BLaER1 (cell line): ENCODE results near the gene EVA1C.
A peak's percentile ranks its signal among the peaks of the same experiment; 100 is the strongest.
"Not testable (repeated sequence)": the region's sequence is repeated elsewhere in the genome, so short reads cannot be mapped to it uniquely, and the experiment has no call there.

ENCODE experiments used
- H3K27ac ChIP-seq: shearing (Covaris generic); formaldehyde crosslinking; 2 replicates; pipeline ENCODE4 v1.8.1; 2022
- H3K27me3 ChIP-seq: shearing (Covaris generic); formaldehyde crosslinking; 2 replicates; pipeline ENCODE4 v1.8.1; 2022
- H3K36me3 ChIP-seq: shearing (Covaris generic); formaldehyde crosslinking; 2 replicates; pipeline ENCODE4 v1.8.1; 2022
- H3K4me1 ChIP-seq: shearing (Covaris generic); formaldehyde crosslinking; 2 replicates; pipeline ENCODE4 v1.8.1; 2022
- H3K4me2 ChIP-seq: shearing (Covaris generic); formaldehyde crosslinking; 2 replicates; pipeline ENCODE4 v1.8.1; 2022
- H3K4me3 ChIP-seq: shearing (Covaris generic); formaldehyde crosslinking; 2 replicates; pipeline ENCODE4 v1.8.1; 2022
- H3K9ac ChIP-seq: shearing (Covaris generic); formaldehyde crosslinking; 2 replicates; pipeline ENCODE4 v1.8.1; 2022
- H3K9me3 ChIP-seq: shearing (Covaris generic); formaldehyde crosslinking; 2 replicates; pipeline ENCODE4 v1.8.1; 2022
- H4K20me1 ChIP-seq: shearing (Covaris generic); formaldehyde crosslinking; 2 replicates; pipeline ENCODE4 v1.8.1; 2022
- Cebpa-rat ChIP-seq: shearing (Covaris generic); IDR thresholded peaks from 2 replicates; pipeline ENCODE4 v1.8.1; 2022

EVA1C gene

DNA sequence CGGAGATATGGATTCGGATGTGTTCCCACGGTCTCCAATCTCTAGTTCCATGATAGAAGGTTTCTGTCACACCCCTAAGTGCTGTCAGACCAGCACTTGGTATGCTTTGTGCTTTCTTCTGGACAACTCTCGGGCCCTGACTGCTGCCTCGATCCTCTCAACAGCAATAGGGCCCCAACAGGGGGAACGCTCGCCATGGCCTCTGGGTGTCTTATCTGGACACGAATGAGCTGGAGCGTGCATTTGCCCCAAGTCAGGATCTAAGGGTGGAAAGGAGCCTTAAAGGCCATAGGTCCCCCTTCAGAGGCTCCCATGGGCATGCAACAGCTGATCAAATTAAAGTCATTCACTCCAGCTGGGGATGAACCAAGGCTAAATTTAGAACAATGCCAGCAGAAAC, 96.1 kb downstream of the EVA1C start:
- Histone ChIP-seq H3K9me3 (no peaks in the 10 kb centered on the region), H3K9ac (no peak overlapping the region), H3K4me1 (peaks cover 44% of the 10 kb centered on the region), H3K36me3 (no peaks in the 10 kb centered on the region), H3K27ac (peak overlapping the region; percentile 50), H4K20me1 (no peaks in the 10 kb centered on the region), H3K27me3 (no peaks in the 10 kb centered on the region), H3K4me3 (no peak overlapping the region), H3K4me2 (peak overlapping the region; percentile 63)
- no peak for TF ChIP-seq Cebpa-rat

DNA sequence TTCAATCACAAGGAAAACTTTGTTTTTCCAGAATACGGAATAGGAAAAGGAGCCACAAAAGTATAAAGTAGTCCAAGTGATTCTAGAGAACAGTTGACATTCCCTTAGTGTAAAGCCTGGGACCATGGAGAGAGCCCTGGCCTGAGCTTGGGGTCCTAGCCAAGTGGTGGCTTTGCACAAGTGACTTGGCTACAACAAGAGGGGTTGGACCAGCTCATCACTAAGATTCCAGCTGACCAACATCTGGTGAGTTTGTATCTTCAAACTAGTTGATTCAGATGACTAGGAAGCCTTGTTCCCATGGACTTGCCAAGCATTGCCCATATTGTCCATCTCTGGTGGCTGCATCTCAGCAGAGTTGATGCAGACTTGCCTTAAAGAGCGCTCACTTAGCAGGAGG, 96.5 kb downstream of the EVA1C start:
- not testable (repeated sequence) for H3K27ac ChIP-seq, H3K4me3 ChIP-seq, H3K36me3 ChIP-seq, H3K27me3 ChIP-seq, H3K9ac ChIP-seq, H3K9me3 ChIP-seq, H4K20me1 ChIP-seq
- Histone ChIP-seq H3K4me2 (peak overlapping the region; percentile 63), H3K4me1 (peaks cover 44% of the 10 kb centered on the region)

GRCh38 chr21:32514275-32515055, 102.0 kb downstream of the EVA1C start:
- no peaks in the 10 kb centered on the region for H3K27me3 ChIP-seq
- H3K4me1 ChIP-seq = no peaks in the 10 kb centered on the region
- H3K4me3 ChIP-seq = no peak overlapping the region
- H3K36me3 ChIP-seq = no peaks in the 10 kb centered on the region
- no peak overlapping the region for H3K27ac ChIP-seq
- H3K9ac ChIP-seq = no peak overlapping the region
- H3K4me2 ChIP-seq = no peak overlapping the region
- TF ChIP-seq Cebpa-rat = no peak
- peaks cover 3% of the 10 kb centered on the region; the same call in 1 of the 2 replicates for H3K9me3 ChIP-seq
- H4K20me1 ChIP-seq = no peaks in the 10 kb centered on the region

GRCh38 chr21:32515874-32516273, 103.4 kb downstream of the EVA1C start:
- no peaks in the 10 kb centered on the region for H3K36me3 ChIP-seq
- H3K9me3 ChIP-seq = peaks cover 3% of the 10 kb centered on the region; the same call in 1 of the 2 replicates
- H4K20me1 ChIP-seq = no peaks in the 10 kb centered on the region
- no peaks in the 10 kb centered on the region for H3K27me3 ChIP-seq
- H3K4me1 ChIP-seq = no peaks in the 10 kb centered on the region; the same call in 1 of the 2 replicates
- H3K27ac ChIP-seq = no peak overlapping the region
- no peak overlapping the region for H3K4me3 ChIP-seq
- TF ChIP-seq Cebpa-rat = no peak
- H3K4me2 ChIP-seq = no peak overlapping the region
- no peak overlapping the region for H3K9ac ChIP-seq

DNA sequence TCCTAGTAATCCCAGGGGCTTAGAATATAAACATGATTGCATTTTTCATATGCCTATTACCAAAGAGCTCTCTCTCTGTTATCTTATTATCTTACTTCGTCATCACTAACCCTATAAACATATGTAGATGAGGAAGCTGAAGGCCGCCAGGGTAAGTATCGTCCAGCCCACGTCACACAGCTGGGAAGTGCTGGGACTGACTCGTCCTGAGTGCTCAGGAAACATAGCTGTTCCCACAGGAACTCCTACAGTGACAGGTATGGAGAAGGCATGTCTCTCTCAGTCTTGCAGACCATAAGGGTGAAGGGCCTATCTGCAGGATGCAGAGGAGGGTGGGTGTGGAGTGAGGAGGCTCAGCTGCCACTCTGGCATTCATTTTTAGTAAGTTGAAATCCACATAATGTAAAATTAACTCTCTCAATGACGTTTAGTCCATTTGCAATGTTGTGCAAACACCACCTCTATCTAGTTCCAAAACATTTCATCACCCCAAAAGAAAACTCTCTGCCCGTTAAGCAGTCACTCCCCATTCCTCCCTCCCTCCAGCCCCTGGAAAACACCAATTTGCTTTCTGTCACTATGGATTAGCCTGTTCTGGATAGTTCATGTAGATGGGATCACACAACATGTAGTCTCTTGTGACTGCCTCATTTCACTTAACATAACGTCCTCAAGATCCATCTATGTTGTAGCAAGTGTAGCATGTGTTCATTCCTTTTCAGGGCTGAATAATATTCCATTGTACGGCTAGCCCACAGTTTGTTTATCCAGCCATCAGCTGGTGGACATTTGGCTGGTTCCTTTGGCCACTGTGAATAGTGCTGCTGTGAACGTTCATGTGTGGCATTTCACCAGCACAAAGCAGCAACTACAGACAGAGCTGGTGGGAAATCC, 104.5 kb downstream of the EVA1C start:
- H4K20me1 ChIP-seq = no peaks in the 10 kb centered on the region
- no peak overlapping the region for H3K4me3 ChIP-seq
- H3K27ac ChIP-seq = no peak overlapping the region

GRCh38 chr21:32519945-32520874, 107.7 kb downstream of the EVA1C start:
- Histone ChIP-seq H3K4me1 (no peaks in the 10 kb centered on the region; the same call in 1 of the 2 replicates), H3K36me3 (no peaks in the 10 kb centered on the region), H3K4me3 (no peak overlapping the region), H3K9me3 (peaks cover 3% of the 10 kb centered on the region; the same call in 1 of the 2 replicates), H4K20me1 (no peaks in the 10 kb centered on the region), H3K27ac (no peak overlapping the region), H3K9ac (no peak overlapping the region), H3K4me2 (no peak overlapping the region), H3K27me3 (no peaks in the 10 kb centered on the region)
- TF ChIP-seq Cebpa-rat = no peak

More for the DNA sequence above, 104.5 kb downstream of the EVA1C start:
- peaks cover 3% of the 10 kb centered on the region; the same call in 1 of the 2 replicates for H3K9me3 ChIP-seq
- no peak overlapping the region for H3K4me2 ChIP-seq
- H3K4me1 ChIP-seq = no peaks in the 10 kb centered on the region; the same call in 1 of the 2 replicates
- TF ChIP-seq Cebpa-rat = no peak
- no peaks in the 10 kb centered on the region for H3K27me3 ChIP-seq
- H3K36me3 ChIP-seq = no peaks in the 10 kb centered on the region
- H3K9ac ChIP-seq = no peak overlapping the region

- Histone ChIP-seq H3K4me2 (no peak overlapping the region), H3K9ac (no peak overlapping the region), H3K27ac (no peak overlapping the region)
Observed at GRCh38 chr21:32520875-32521735, 108.6 kb downstream of the EVA1C start.

GRCh38 chr21:32521736-32522355, 109.3 kb downstream of the EVA1C start:
- H3K27ac ChIP-seq = no peak overlapping the region
- no peaks in the 10 kb centered on the region for H3K36me3 ChIP-seq
- no peak overlapping the region for H3K4me2 ChIP-seq
- TF ChIP-seq Cebpa-rat = no peak
- no peaks in the 10 kb centered on the region; the same call in 1 of the 2 replicates for H3K4me1 ChIP-seq
- H3K4me3 ChIP-seq = no peak overlapping the region
- H3K27me3 ChIP-seq = no peaks in the 10 kb centered on the region
- no peak overlapping the region for H3K9ac ChIP-seq
- no peaks in the 10 kb centered on the region for H4K20me1 ChIP-seq
- H3K9me3 ChIP-seq = peaks cover 6% of the 10 kb centered on the region; the same call in 1 of the 2 replicates

More at GRCh38 chr21:32520875-32521735, 108.6 kb downstream of the EVA1C start:
- Histone ChIP-seq H3K36me3 (no peaks in the 10 kb centered on the region), H4K20me1 (no peaks in the 10 kb centered on the region), H3K9me3 (peaks cover 3% of the 10 kb centered on the region; the same call in 1 of the 2 replicates), H3K4me1 (no peaks in the 10 kb centered on the region; the same call in 1 of the 2 replicates), H3K4me3 (no peak overlapping the region), H3K27me3 (no peaks in the 10 kb centered on the region)
- TF ChIP-seq Cebpa-rat = no peak
